MM.1S (cell line): ENCODE data around the gene TEX14.

ENCODE experiments used
- DNase-seq: peaks from one replicate; pipeline ENCODE4 v3.0.0-alpha.2; 2015
- H2AFZ ChIP-seq: fragments of 300-600 bp; sonication (generic); 2 replicates; pipeline ENCODE4 v1.6.0; 2016; ENCODE audit warnings: antibody characterized with exemption, low read length
- H3F3A ChIP-seq: fragments of 300-600 bp; sonication (generic); 2 replicates; pipeline ENCODE4 v1.6.1; 2016; ENCODE audit warnings: mild to moderate bottlenecking, antibody characterized with exemption, low read length, moderate library complexity, mixed read lengths; ENCODE audit not compliant: insufficient read depth
- H3K27ac ChIP-seq: fragments of 300-600 bp; sonication (generic); 2 replicates; pipeline ENCODE4 v1.5.1; 2016; ENCODE audit warnings: mild to moderate bottlenecking, low read length
- H3K27me3 ChIP-seq: fragments of 300-600 bp; sonication (generic); replicated peaks from 2 replicates; pipeline ENCODE4 v1.6.0; 2016; ENCODE audit warnings: low read length; ENCODE audit not compliant: insufficient read depth
- H3K36me3 ChIP-seq: fragments of 300-600 bp; sonication (generic); replicated peaks from 2 replicates; pipeline ENCODE4 v1.6.1; 2016; ENCODE audit warnings: mild to moderate bottlenecking, low read length, mixed read lengths; ENCODE audit not compliant: insufficient read depth
- H3K4me1 ChIP-seq: fragments of 300-600 bp; sonication (generic); 2 replicates; pipeline ENCODE4 v1.6.1; 2016; ENCODE audit warnings: low read length, mixed read lengths
- H3K4me2 ChIP-seq: fragments of 300-600 bp; sonication (generic); 2 replicates; pipeline ENCODE4 v1.6.0; 2016; ENCODE audit warnings: low read depth, low read length
- H3K4me3 ChIP-seq: fragments of 300-600 bp; sonication (generic); 2 replicates; pipeline ENCODE4 v1.5.1; 2016; ENCODE audit warnings: low read length, mixed read lengths
- H3K79me2 ChIP-seq: fragments of 300-600 bp; sonication (generic); 2 replicates; pipeline ENCODE4 v1.6.1; 2016; ENCODE audit warnings: mixed run types, low read length, mixed read lengths
- H3K9ac ChIP-seq: fragments of 300-600 bp; sonication (generic); 2 replicates; pipeline ENCODE4 v1.6.1; 2016; ENCODE audit warnings: low read length, mixed read lengths
- H3K9me2 ChIP-seq: fragments of 300-600 bp; sonication (generic); replicated peaks from 2 replicates; pipeline ENCODE4 v1.6.1; 2016; ENCODE audit warnings: mild to moderate bottlenecking, low read length, mixed read lengths; ENCODE audit not compliant: insufficient read depth
- H3K9me3 ChIP-seq: fragments of 300-600 bp; sonication (generic); replicated peaks from 2 replicates; pipeline ENCODE4 v1.6.1; 2016; ENCODE audit warnings: mild to moderate bottlenecking, low read length, mixed read lengths; ENCODE audit not compliant: insufficient read depth
- H4K20me1 ChIP-seq: fragments of 300-600 bp; sonication (generic); 2 replicates; pipeline ENCODE4 v1.6.1; 2016; ENCODE audit warnings: mild to moderate bottlenecking, low read length, moderate library complexity, mixed read lengths; ENCODE audit not compliant: insufficient read depth
- EZH2 ChIP-seq: fragments of 300-600 bp; sonication (generic); optimal IDR thresholded peaks from 2 replicates; pipeline ENCODE3; 2017; ENCODE audit warnings: low read depth, mild to moderate bottlenecking, antibody characterized with exemption, low read length, mixed read lengths
- EZH2phosphoT487 ChIP-seq: fragments of 300-600 bp; sonication (generic); IDR thresholded peaks from 2 replicates; pipeline ENCODE4 v1.6.1; 2018; ENCODE audit warnings: antibody characterized with exemption, low read length
- TF ChIP-seq, protein P1 (sequence below): fragments of 300-600 bp; sonication (generic); IDR thresholded peaks from 2 replicates; pipeline ENCODE4 v1.5.1; 2016; ENCODE audit warnings: antibody characterized with exemption, low read length, mixed read lengths

Gene TEX14

DNA sequence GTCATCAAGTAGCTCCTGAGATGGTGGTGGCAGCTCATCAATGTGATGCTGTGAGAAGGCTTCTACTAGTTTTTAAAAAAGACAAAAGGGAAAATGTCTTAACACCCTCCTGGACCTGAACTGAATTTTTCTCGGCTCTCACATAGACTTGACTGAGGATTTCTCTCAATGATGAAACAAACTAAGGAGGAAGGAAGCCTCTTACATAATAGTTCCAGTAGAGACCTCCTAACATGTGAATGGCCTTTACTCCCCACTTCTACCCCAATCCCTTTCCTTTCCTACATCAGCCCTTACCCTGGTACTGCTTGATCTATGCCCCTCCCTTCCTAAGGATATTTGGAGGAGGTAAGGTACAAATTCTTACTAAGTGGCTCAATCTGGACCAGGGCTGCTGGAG is 122.6 kb downstream of the TEX14 start:
- Histone ChIP-seq H3K9me2 (no peaks in the 10 kb centered on the region), H3K9me3 (no peaks in the 10 kb centered on the region), H2AFZ (no peak overlapping the region), H3K27me3 (no peaks in the 10 kb centered on the region), H3K36me3 (no peaks in the 10 kb centered on the region), H3K4me2 (no peak overlapping the region), H3K9ac (no peak overlapping the region), H4K20me1 (no peaks in the 10 kb centered on the region), H3K27ac (no peak overlapping the region), H3F3A (no peaks in the 10 kb centered on the region), H3K79me2 (no peaks in the 10 kb centered on the region), H3K4me1 (no peaks in the 10 kb centered on the region), H3K4me3 (no peak overlapping the region)
- DNase-seq, result no peak
- TF ChIP-seq EZH2phosphoT487 (no peak), EZH2 (no peak)
- TF ChIP-seq, protein P1, sequence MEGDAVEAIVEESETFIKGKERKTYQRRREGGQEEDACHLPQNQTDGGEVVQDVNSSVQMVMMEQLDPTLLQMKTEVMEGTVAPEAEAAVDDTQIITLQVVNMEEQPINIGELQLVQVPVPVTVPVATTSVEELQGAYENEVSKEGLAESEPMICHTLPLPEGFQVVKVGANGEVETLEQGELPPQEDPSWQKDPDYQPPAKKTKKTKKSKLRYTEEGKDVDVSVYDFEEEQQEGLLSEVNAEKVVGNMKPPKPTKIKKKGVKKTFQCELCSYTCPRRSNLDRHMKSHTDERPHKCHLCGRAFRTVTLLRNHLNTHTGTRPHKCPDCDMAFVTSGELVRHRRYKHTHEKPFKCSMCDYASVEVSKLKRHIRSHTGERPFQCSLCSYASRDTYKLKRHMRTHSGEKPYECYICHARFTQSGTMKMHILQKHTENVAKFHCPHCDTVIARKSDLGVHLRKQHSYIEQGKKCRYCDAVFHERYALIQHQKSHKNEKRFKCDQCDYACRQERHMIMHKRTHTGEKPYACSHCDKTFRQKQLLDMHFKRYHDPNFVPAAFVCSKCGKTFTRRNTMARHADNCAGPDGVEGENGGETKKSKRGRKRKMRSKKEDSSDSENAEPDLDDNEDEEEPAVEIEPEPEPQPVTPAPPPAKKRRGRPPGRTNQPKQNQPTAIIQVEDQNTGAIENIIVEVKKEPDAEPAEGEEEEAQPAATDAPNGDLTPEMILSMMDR, result no peak

DNA sequence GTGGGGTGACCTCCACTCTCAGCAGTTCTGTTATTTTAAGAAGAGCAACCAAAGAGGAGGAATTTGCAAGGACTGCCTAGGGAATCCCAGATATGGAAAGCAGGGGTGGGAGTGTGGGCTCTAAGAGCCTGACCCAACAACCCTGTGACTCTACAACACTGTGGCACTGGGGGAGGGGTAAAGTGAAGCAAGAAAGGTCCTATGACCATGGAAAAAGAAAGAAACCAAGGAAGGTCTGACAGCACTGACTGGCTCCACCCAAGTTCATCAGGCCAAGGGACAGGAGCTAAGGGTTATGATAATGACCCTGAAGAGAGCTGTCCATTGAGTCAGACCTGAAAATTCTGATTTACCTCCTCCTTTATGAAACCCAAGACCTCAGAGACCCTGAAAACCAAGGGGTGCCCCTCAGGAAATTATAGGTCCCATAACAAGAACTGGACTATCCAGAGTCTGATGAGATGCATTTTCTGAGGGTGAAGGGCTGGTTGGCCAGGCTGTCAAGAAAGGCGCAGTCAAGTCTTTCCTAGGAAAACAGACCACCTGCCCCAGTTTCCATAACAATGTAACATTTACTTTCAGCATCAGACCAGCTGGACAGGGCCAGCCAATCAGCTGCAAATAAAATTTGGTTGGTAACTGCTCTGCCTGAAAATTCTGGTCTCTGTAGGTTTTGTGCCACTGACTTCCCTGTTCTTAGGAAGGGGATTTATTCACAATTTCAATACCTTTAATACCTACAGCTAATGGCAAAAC is 123.6 kb downstream of the TEX14 start:
- Histone ChIP-seq H4K20me1 (no peaks in the 10 kb centered on the region), H3K9ac (no peak overlapping the region), H3F3A (no peaks in the 10 kb centered on the region), H3K79me2 (no peaks in the 10 kb centered on the region), H2AFZ (no peak overlapping the region), H3K36me3 (no peaks in the 10 kb centered on the region), H3K4me3 (no peak overlapping the region), H3K27ac (no peak overlapping the region), H3K4me2 (no peak overlapping the region), H3K27me3 (no peaks in the 10 kb centered on the region), H3K4me1 (no peaks in the 10 kb centered on the region), H3K9me2 (no peaks in the 10 kb centered on the region), H3K9me3 (no peaks in the 10 kb centered on the region)
- DNase-seq, result no peak
- TF ChIP-seq EZH2 (no peak), EZH2phosphoT487 (no peak)
- TF ChIP-seq, protein P1, result no peak

GRCh38 chr17:58565389-58566311 is 126.2 kb downstream of the TEX14 start:
- Histone ChIP-seq H3K36me3 (no peaks in the 10 kb centered on the region), H3K4me1 (no peaks in the 10 kb centered on the region), H2AFZ (no peak overlapping the region), H3K4me3 (no peak overlapping the region), H3K27ac (no peak overlapping the region), H3K9ac (no peak overlapping the region), H3K79me2 (no peaks in the 10 kb centered on the region), H3K4me2 (no peak overlapping the region), H3F3A (no peaks in the 10 kb centered on the region), H3K9me3 (no peaks in the 10 kb centered on the region), H3K9me2 (no peaks in the 10 kb centered on the region), H4K20me1 (no peaks in the 10 kb centered on the region), H3K27me3 (no peaks in the 10 kb centered on the region)
- TF ChIP-seq, protein P1, result no peak
- TF ChIP-seq EZH2 (no peak), EZH2phosphoT487 (no peak)
- DNase-seq, result no peak
